Measurements from ENCODE around the gene ARHGAP29.

Gene ARHGAP29

DNA sequence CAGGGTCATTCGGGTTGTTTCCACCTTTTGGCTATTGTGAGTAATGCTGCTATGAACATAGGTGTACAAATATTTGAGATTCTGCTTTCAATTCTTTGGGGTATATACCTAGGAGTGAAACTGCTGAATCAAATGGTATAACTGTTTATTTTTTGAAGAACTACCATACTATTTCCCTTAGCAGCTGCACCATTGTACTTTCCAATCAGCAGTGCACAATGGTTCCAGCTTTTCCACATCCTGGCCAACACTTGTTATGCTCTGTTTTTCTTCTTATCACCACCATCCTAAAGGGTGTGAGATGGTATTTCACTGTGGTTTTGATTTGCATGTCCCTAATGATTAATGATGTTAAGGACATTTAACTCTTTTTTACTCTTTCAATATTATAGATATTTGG, 112.8 kb downstream of the ARHGAP29 start:
- DNase-seq (ENCODE audit: low read depth in 2 of 2), result no peak

DNA sequence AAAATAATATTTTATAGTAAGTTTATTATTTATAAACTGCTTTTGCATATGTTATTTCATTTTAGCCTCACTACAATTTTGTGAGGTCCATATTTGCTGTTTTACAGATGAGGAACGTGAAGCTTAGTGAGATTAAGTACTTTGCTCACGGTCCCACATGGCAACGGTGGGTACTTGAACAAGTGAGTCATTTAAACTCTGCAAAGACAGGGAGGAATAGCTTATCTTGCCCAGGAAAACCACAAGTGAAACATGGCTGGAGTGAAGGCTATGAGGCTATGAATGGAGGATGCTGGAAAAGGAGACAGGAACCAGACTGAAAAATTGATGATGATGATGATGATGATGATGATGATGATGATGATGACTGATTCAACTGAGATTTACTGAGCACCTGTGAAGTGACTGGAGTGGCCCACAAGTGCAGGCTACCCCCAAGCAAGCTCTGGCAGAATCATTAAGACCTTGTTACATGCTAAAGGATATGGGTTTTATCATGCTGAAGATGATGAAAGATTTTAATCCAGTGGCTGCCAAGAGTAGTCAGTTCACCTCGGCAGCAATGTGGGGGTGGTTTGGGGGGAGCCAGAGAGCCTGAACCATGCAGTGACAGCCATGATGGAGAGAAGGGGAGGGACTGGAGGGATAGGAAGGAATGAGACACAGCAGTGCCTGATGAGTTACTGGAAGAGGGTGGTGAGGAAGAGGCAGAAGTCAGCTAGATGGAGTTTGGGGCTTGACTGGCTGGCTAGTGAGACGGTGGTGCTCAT, 115.0 kb downstream of the ARHGAP29 start:
- no peak for DNase-seq (ENCODE audit: low read depth in 2 of 2)

All from fibroblast of skin of left biceps (primary cell).